Suprapubic skin (tissue), 4 donors: ENCODE results near the gene SPO11. TPM values are rescaled to one million over a fixed set of nuclear protein-coding genes. Genes with fewer than 3 reads are reported as not detected.

Experiments
- DNase-seq, 2 donors: peaks; one replicate each; pipeline ENCODE4 v3.0.0-alpha.2; 2019; ENCODE audit warnings: low spot score in 2 of 2
- H3K27ac ChIP-seq: fragments of 200-600 bp; sonication (generic); one replicate; pipeline ENCODE4 v1.5.1; 2019
- H3K27me3 ChIP-seq: fragments of 200-600 bp; sonication (generic); one replicate; pipeline ENCODE4 v1.5.1; 2019
- H3K36me3 ChIP-seq: fragments of 200-600 bp; sonication (generic); one replicate; pipeline ENCODE4 v1.5.1; 2019
- H3K4me1 ChIP-seq: fragments of 200-600 bp; sonication (generic); one replicate; pipeline ENCODE4 v1.5.1; 2019
- H3K4me3 ChIP-seq: fragments of 200-600 bp; sonication (generic); one replicate; pipeline ENCODE4 v1.5.1; 2019; ENCODE audit warnings: mild to moderate bottlenecking
- H3K9me3 ChIP-seq: fragments of 200-600 bp; sonication (generic); one replicate; pipeline ENCODE4 v1.5.1; 2019
- EP300 ChIP-seq: sonication (generic); formaldehyde crosslinking; IDR thresholded peaks from one replicate; pipeline ENCODE4 v1.6.1; 2017; ENCODE audit warnings: antibody characterized with exemption
- POLR2A ChIP-seq, 2 donors: fragments of 450-650 bp; IDR thresholded peaks; one replicate each; pipeline ENCODE4 v1.6.1; 2017; ENCODE audit warnings: antibody characterized with exemption in 2 of 2, mild to moderate bottlenecking in 2 of 2, moderate library complexity in 2 of 2
- POLR2AphosphoS5 ChIP-seq, 3 donors: sonication (generic); formaldehyde crosslinking; IDR thresholded peaks; one replicate each; pipeline ENCODE4 v1.6.1; 2017; ENCODE audit warnings: antibody characterized with exemption in 3 of 3
- WGBS: methylation state at CpG from one replicate; pipeline ENCODE4 v1.1.5; 2018; 5-methylcytosine and 5-hydroxymethylcytosine counted together
- total RNA-seq, 4 donors: library from RNA; depleted of rRNA; stranded (reverse); fragments of >200 nt; gene quantifications; one replicate each; pipeline ENCODE4 v1.1.0, GENCODE V29; 2016
- TF ChIP-seq, protein P1 (sequence below), 2 donors: fragments of 200-600 bp in 1 of 2; fragments of 450-650 bp in 1 of 2; sonication (generic) in 1 of 2; IDR thresholded peaks; one replicate each; pipeline ENCODE4 v1.5.1; 2016 to 2019; ENCODE audit warnings: antibody characterized with exemption in 2 of 2, mild to moderate bottlenecking in 1 of 2, moderate library complexity in 1 of 2

SPO11 gene
- total RNA-seq, 4 donors from 2014 or later = not detected

DNA sequence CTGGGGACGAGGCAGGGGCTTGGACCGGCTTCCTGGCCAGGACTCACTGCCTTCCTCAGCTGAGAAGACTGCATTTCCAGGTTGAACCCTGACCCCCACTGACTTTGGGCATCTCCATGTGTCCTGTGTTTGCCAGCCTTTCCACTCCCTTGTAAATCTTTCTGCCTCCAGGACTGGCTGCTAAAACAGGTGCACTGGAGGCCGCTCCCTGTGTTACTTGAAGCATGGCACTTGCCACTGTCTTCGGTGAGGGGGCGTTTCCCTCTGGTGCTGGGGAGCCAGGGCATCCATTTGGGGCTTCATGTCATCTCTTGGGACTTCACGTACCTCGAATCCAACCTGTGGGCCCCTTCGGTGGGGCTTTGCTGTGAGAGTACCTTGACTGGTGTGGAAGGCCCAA, 54.9 kb downstream of the SPO11 start:
- TF ChIP-seq, protein P1, sequence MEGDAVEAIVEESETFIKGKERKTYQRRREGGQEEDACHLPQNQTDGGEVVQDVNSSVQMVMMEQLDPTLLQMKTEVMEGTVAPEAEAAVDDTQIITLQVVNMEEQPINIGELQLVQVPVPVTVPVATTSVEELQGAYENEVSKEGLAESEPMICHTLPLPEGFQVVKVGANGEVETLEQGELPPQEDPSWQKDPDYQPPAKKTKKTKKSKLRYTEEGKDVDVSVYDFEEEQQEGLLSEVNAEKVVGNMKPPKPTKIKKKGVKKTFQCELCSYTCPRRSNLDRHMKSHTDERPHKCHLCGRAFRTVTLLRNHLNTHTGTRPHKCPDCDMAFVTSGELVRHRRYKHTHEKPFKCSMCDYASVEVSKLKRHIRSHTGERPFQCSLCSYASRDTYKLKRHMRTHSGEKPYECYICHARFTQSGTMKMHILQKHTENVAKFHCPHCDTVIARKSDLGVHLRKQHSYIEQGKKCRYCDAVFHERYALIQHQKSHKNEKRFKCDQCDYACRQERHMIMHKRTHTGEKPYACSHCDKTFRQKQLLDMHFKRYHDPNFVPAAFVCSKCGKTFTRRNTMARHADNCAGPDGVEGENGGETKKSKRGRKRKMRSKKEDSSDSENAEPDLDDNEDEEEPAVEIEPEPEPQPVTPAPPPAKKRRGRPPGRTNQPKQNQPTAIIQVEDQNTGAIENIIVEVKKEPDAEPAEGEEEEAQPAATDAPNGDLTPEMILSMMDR (IDR thresholded peaks at IDR 0.05) = no peak
- no peak for TF ChIP-seq POLR2A (IDR thresholded peaks at IDR 0.05)
- no peak for TF ChIP-seq EP300
- TF ChIP-seq POLR2AphosphoS5 (IDR thresholded peaks at IDR 0.05) = no peak
- peak; percentile 51 to 70 for DNase-seq
- Histone ChIP-seq H3K4me3 (no peak overlapping the region), H3K27ac (no peak overlapping the region), H3K4me1 (peaks cover 7% of the 10 kb centered on the region), H3K36me3 (peaks cover 21% of the 10 kb centered on the region), H3K9me3 (no peaks in the 10 kb centered on the region), H3K27me3 (no peaks in the 10 kb centered on the region)
- 91% methylated on average over 8 of the region's 8 CpGs for WGBS

DNA sequence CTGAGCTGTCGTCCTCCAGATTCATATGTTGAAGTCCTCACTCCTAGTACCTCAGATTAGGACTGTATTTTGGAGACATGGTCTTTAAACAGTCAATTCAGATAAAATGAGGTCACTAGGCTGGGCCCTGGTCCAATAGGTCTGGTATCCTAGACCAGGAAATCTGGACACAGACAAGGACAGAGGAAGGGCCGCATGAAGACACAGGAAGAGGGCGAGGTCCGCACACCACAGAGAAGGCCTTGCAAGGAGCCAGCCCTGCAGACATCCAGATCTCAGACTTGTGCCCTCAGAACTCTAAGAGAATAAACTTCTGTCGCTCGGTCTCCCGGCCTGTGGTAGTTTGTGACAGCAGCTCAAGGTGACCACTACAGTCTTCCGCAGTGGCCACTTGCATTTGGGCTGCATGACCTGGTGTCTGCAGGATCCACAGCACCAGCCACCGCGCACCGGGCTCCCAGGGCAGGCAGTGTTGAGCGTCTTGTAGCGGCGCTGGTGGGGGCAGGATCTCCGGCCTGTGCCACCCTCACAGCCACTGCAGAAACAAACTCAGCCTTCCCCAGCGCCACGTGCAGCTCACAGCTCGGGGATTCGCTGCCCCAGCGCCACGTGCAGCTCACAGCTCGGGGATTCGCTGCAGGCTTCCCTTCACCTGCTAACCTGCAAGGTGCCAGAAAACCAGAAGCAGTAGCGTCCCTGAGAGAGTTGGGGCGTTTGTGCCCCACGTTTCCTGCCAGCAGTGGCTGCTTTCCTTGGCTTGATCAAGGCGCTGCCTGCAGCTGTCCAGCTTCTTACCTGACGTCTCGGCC, 55.6 kb downstream of the SPO11 start:
- Histone ChIP-seq H3K36me3 (peaks cover 21% of the 10 kb centered on the region), H3K9me3 (no peaks in the 10 kb centered on the region), H3K27ac (no peak overlapping the region), H3K4me1 (peaks cover 14% of the 10 kb centered on the region), H3K4me3 (no peak overlapping the region), H3K27me3 (no peaks in the 10 kb centered on the region)
- TF ChIP-seq POLR2A (IDR thresholded peaks at IDR 0.05) = no peak
- TF ChIP-seq, protein P1 (IDR thresholded peaks at IDR 0.05) = no peak
- no peak for TF ChIP-seq EP300
- TF ChIP-seq POLR2AphosphoS5 (IDR thresholded peaks at IDR 0.05) = no peak
- 88% methylated on average over 18 of the region's 29 CpGs for WGBS
- DNase-seq = peak; percentile 52 to 72

DNA sequence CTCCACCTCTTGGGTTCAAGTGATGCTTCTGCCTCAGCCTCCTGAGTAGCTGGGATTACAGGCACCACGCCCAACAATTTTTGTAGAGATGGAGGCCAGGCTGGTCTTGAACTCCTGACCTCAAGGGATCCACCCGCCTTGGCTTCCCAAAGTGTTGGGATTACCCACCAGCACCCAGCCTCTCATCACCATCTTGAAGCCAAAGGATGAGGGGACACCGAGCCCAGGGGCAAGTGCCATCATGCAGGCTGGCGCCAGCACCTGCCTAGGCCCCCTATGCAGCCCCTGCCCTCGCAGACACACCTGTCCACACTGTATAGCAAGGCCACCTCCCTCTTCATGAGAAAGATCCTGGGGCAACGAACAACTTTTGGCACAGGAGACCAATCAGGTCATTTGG, 56.3 kb downstream of the SPO11 start:
- H3K4me3 ChIP-seq = no peak overlapping the region
- DNase-seq = no peak
- H3K27ac ChIP-seq = no peak overlapping the region
- H3K4me1 ChIP-seq = peaks cover 22% of the 10 kb centered on the region
- no peaks in the 10 kb centered on the region for H3K9me3 ChIP-seq
- TF ChIP-seq, protein P1 (IDR thresholded peaks at IDR 0.05) = no peak
- no peak for TF ChIP-seq EP300
- TF ChIP-seq POLR2AphosphoS5 (IDR thresholded peaks at IDR 0.05) = no peak
- no peak for TF ChIP-seq POLR2A (IDR thresholded peaks at IDR 0.05)
- 92% methylated on average over 5 of the region's 6 CpGs for WGBS
- H3K36me3 ChIP-seq = peaks cover 13% of the 10 kb centered on the region
- no peaks in the 10 kb centered on the region for H3K27me3 ChIP-seq

DNA sequence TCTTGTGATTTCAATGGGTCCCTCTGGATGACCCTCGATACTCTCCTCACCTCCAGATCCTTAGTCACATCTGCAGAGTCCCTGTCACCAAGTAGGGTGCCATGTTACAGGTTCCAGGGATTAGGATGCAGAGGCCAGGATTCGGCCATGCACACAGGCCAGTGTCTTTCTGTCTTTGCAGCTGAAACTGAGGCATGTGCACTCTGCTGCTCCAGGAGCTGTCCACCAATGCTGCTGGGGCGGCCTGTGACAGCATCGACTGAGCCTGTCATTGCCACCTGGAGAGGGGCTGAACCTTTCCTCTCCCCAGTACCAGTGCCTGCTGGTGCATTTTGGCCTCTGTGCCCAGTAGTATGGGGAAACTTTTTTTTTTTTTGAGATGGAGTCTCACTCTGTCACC, 57.2 kb downstream of the SPO11 start:
- H3K27me3 ChIP-seq = no peaks in the 10 kb centered on the region
- 89% methylated on average over 4 of the region's 4 CpGs for WGBS
- peaks cover 11% of the 10 kb centered on the region for H3K36me3 ChIP-seq
- no peaks in the 10 kb centered on the region for H3K9me3 ChIP-seq
- no peak for TF ChIP-seq POLR2A (IDR thresholded peaks at IDR 0.05)
- TF ChIP-seq, protein P1 (IDR thresholded peaks at IDR 0.05) = no peak
- no peak for TF ChIP-seq EP300
- TF ChIP-seq POLR2AphosphoS5 (IDR thresholded peaks at IDR 0.05) = no peak
- no peak for DNase-seq
- no peak overlapping the region for H3K27ac ChIP-seq
- peaks cover 26% of the 10 kb centered on the region for H3K4me1 ChIP-seq
- H3K4me3 ChIP-seq = no peak overlapping the region

DNA sequence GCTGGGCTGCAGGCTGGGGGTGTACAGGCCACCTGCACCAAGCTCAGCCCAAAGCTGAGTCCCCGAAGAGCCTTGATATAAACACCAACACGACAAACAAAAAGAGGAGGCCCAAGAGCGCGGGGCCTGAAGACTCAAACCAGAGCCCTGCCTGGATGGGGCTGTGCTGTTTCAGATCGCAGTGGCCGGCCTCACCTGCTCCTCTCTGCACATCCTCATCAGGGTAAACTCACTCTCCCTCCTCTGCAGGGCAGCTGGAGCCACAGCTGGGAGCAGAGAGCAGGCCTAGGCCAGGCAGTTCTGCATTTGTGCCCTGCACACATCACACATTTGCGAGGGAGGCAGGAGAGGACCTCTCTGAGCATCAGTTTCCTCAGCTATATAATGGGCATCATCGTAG, 57.9 kb downstream of the SPO11 start:
- WGBS = 84% methylated on average over 7 of the region's 8 CpGs
- peak in 1 of 2 donors; percentile 57 for DNase-seq
- H3K27ac ChIP-seq = no peak overlapping the region
- H3K4me1 ChIP-seq = peaks cover 33% of the 10 kb centered on the region
- peaks cover 11% of the 10 kb centered on the region for H3K36me3 ChIP-seq
- H3K9me3 ChIP-seq = no peaks in the 10 kb centered on the region
- no peak overlapping the region for H3K4me3 ChIP-seq
- H3K27me3 ChIP-seq = no peaks in the 10 kb centered on the region
- TF ChIP-seq EP300 (no peak), POLR2AphosphoS5 (IDR thresholded peaks at IDR 0.05) (no peak), POLR2A (IDR thresholded peaks at IDR 0.05) (no peak)
- TF ChIP-seq, protein P1 (IDR thresholded peaks at IDR 0.05) = no peak
